Panc1 (cell line): Measurements from ENCODE around the gene LSM12.

Experiments used
- CTCF ChIP-seq: fragments of 450-650 bp; IDR thresholded peaks from 2 replicates; pipeline ENCODE4 v1.5.1; 2017; ENCODE audit warnings: mild to moderate bottlenecking
- POLR2AphosphoS5 ChIP-seq: IDR thresholded peaks from 2 replicates; pipeline ENCODE4 v1.6.1; 2012; ENCODE audit warnings: mild to moderate bottlenecking, low read depth, low read length, moderate library complexity

GRCh38 chr17:44078412-44078811 is 11.9 kb upstream of the LSM12 start:
- no peak for TF ChIP-seq CTCF
- TF ChIP-seq POLR2AphosphoS5, result 0 out of 2 replicates have a peak, but pooled peaks have one; percentile 41
